Stomach (tissue), 4 donors: ENCODE data around the gene CDC34.

Experiments
- EP300 ChIP-seq: sonication (generic); formaldehyde crosslinking; IDR thresholded peaks from one replicate; pipeline ENCODE4 v1.6.1; 2017; ENCODE audit warnings: antibody characterized with exemption
- POLR2A ChIP-seq, 4 donors: fragments of 450-650 bp; IDR thresholded peaks; one replicate each; pipeline ENCODE4 v1.6.1; 2016; ENCODE audit warnings: antibody characterized with exemption in 4 of 4, control low read depth in 2 of 4, mild to moderate bottlenecking in 1 of 4, moderate library complexity in 1 of 4
- POLR2AphosphoS5 ChIP-seq, 3 donors: sonication (generic); formaldehyde crosslinking; IDR thresholded peaks; one replicate each; pipeline ENCODE4 v1.6.1; 2016; ENCODE audit warnings: antibody characterized with exemption in 3 of 3
- TF ChIP-seq, protein P1 (sequence below), 7 experiments: fragments of 450-650 bp in 4 of 7; fragments of 200-600 bp in 3 of 7; sonication (generic) in 3 of 7; IDR thresholded peaks; one replicate each; pipeline ENCODE4 v1.5.1; 2016 to 2019; ENCODE audit warnings: antibody characterized with exemption in 7 of 7, control low read depth in 2 of 7, mild to moderate bottlenecking in 1 of 7

DNA sequence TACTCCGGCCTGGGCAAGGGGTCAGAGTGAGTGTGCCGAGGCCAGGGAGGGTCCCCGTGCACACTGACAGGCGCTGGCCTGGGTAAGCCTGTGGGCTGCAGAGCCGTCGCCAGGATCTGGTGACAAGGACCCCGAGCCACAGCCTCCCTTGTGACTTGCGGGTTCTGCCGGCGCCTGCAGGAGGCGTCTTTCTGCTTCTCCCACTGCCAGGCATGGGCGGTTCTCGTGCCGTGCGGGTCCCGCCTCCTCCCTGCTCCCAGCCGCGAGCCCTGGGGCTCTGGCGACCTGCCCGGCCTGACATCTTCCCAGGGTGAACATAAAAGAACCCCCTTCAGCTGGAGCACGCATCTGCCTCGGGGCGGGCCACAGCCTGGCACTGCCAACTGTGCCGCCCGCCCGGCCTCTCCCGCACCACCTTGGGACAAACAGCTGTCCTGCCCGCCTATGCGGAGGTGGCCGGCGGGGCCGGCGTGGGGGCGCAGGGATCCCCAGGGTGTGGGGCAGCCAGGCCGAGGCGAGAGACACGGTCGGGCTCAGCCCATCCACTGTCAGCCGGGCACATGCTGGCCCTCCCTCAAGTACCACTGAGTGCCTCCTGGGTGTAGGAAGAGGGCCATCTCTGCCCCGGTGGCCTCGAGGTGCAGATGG, 56.7 kb downstream of the CDC34 start:
- TF ChIP-seq, protein P1, sequence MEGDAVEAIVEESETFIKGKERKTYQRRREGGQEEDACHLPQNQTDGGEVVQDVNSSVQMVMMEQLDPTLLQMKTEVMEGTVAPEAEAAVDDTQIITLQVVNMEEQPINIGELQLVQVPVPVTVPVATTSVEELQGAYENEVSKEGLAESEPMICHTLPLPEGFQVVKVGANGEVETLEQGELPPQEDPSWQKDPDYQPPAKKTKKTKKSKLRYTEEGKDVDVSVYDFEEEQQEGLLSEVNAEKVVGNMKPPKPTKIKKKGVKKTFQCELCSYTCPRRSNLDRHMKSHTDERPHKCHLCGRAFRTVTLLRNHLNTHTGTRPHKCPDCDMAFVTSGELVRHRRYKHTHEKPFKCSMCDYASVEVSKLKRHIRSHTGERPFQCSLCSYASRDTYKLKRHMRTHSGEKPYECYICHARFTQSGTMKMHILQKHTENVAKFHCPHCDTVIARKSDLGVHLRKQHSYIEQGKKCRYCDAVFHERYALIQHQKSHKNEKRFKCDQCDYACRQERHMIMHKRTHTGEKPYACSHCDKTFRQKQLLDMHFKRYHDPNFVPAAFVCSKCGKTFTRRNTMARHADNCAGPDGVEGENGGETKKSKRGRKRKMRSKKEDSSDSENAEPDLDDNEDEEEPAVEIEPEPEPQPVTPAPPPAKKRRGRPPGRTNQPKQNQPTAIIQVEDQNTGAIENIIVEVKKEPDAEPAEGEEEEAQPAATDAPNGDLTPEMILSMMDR (IDR thresholded peaks at IDR 0.05) = peak in 3 of 7 experiments; percentile 13 to 31 (median 14)
- no peak for TF ChIP-seq POLR2AphosphoS5 (IDR thresholded peaks at IDR 0.05)
- TF ChIP-seq EP300 = no peak
- no peak for TF ChIP-seq POLR2A (IDR thresholded peaks at IDR 0.05)
